Neural cell (in vitro differentiated cells): Measurements from ENCODE around the gene KIR3DL1.
"Not testable (repeated sequence)": the region's sequence is repeated elsewhere in the genome, so short reads cannot be mapped to it uniquely, and the experiment has no call there.

ENCODE experiments used
- TF ChIP-seq, protein P1 (sequence below): fragments of 450-650 bp; IDR thresholded peaks from 2 replicates; pipeline ENCODE4 v1.5.1; 2014; ENCODE audit warnings: antibody characterized with exemption, mild to moderate bottlenecking, moderate library complexity; ENCODE audit not compliant: poor library complexity, severe bottlenecking
- TF ChIP-seq, protein P2 (sequence below): IDR thresholded peaks from 2 replicates; pipeline ENCODE4 v1.6.1; 2012; ENCODE audit warnings: borderline replicate concordance

DNA sequence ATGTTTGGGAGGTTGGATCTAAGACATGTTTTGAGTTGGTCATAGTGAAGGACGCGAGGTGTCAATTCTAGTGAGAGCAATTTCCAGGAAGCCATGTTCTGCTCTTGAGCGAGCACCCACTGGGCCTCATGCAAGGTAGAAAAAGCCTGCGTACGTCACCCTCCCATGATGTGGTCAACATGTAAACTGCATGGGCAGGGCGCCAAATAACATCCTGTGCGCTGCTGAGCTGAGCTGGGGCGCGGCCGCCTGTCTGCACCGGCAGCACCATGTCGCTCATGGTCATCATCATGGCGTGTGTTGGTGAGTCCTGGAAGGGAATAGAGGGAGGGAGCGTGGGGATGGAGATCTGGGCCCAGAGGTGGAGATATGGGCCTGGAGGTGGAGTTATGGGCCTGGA is 16.2 kb downstream of the KIR3DL1 start, which contains the start of gene KIR2DS4:
- TF ChIP-seq, protein P1, sequence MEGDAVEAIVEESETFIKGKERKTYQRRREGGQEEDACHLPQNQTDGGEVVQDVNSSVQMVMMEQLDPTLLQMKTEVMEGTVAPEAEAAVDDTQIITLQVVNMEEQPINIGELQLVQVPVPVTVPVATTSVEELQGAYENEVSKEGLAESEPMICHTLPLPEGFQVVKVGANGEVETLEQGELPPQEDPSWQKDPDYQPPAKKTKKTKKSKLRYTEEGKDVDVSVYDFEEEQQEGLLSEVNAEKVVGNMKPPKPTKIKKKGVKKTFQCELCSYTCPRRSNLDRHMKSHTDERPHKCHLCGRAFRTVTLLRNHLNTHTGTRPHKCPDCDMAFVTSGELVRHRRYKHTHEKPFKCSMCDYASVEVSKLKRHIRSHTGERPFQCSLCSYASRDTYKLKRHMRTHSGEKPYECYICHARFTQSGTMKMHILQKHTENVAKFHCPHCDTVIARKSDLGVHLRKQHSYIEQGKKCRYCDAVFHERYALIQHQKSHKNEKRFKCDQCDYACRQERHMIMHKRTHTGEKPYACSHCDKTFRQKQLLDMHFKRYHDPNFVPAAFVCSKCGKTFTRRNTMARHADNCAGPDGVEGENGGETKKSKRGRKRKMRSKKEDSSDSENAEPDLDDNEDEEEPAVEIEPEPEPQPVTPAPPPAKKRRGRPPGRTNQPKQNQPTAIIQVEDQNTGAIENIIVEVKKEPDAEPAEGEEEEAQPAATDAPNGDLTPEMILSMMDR, result not testable (repeated sequence)
- TF ChIP-seq, protein P2, sequence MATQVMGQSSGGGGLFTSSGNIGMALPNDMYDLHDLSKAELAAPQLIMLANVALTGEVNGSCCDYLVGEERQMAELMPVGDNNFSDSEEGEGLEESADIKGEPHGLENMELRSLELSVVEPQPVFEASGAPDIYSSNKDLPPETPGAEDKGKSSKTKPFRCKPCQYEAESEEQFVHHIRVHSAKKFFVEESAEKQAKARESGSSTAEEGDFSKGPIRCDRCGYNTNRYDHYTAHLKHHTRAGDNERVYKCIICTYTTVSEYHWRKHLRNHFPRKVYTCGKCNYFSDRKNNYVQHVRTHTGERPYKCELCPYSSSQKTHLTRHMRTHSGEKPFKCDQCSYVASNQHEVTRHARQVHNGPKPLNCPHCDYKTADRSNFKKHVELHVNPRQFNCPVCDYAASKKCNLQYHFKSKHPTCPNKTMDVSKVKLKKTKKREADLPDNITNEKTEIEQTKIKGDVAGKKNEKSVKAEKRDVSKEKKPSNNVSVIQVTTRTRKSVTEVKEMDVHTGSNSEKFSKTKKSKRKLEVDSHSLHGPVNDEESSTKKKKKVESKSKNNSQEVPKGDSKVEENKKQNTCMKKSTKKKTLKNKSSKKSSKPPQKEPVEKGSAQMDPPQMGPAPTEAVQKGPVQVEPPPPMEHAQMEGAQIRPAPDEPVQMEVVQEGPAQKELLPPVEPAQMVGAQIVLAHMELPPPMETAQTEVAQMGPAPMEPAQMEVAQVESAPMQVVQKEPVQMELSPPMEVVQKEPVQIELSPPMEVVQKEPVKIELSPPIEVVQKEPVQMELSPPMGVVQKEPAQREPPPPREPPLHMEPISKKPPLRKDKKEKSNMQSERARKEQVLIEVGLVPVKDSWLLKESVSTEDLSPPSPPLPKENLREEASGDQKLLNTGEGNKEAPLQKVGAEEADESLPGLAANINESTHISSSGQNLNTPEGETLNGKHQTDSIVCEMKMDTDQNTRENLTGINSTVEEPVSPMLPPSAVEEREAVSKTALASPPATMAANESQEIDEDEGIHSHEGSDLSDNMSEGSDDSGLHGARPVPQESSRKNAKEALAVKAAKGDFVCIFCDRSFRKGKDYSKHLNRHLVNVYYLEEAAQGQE, result not testable (repeated sequence)
